Measurements from ENCODE around the gene ARAP2. TPM values are rescaled to one million over a fixed set of nuclear protein-coding genes. Genes with fewer than 3 reads are reported as not detected.
A peak's percentile ranks its signal among the peaks of the same experiment; 100 is the strongest.

ARAP2 gene
- total RNA-seq, 1 donor from 2014 or later: 26.0 TPM

- intact Hi-C loops (cut with DNase I): no loop called here
- DNase-seq (ENCODE audit: low spot score): no peak
- ATAC-seq: no peak
Measured at GRCh38 chr4:36264207-36264826, 20.0 kb upstream of the ARAP2 start.

- ATAC-seq: no peak
- no peak for DNase-seq (ENCODE audit: low spot score)
- intact Hi-C loops (cut with DNase I): no loop called here
Measured at GRCh38 chr4:36260731-36261130, 16.4 kb upstream of the ARAP2 start.

- DNase-seq (ENCODE audit: low spot score): no peak
- intact Hi-C loops (cut with DNase I): no loop called here
- peak; percentile 66 for ATAC-seq
Measured at GRCh38 chr4:36256398-36256891, 12.1 kb upstream of the ARAP2 start.

- DNase-seq (ENCODE audit: low spot score) (no peak), ATAC-seq (no peak)
- intact Hi-C loops (cut with DNase I): no loop called here
Measured at GRCh38 chr4:36255577-36255976, 11.3 kb upstream of the ARAP2 start.

GRCh38 chr4:36254371-36254770 lies 10.1 kb upstream of the ARAP2 start:
- DNase-seq (ENCODE audit: low spot score): no peak
- no peak for ATAC-seq
- intact Hi-C loops (cut with DNase I): no loop called here

GRCh38 chr4:36251983-36252382 lies 7.7 kb upstream of the ARAP2 start:
- no peak for ATAC-seq
- intact Hi-C loops (cut with DNase I): no loop called here

GRCh38 chr4:36249610-36250009 lies 5.3 kb upstream of the ARAP2 start:
- DNase-seq (ENCODE audit: low spot score) (no peak), ATAC-seq (no peak)
- intact Hi-C loops (cut with DNase I): no loop called here

More at GRCh38 chr4:36251983-36252382, 7.7 kb upstream of the ARAP2 start:
- DNase-seq (ENCODE audit: low spot score): no peak

- peak; percentile 67 for DNase-seq (ENCODE audit: low spot score)
- peak; percentile 65 for ATAC-seq
- intact Hi-C loops (cut with DNase I): no loop called here
Measured at GRCh38 chr4:36243355-36244256, 708 bp downstream of the ARAP2 start.

- intact Hi-C loops (cut with DNase I): no loop called here
- ATAC-seq (no peak), DNase-seq (ENCODE audit: low spot score) (no peak)
Measured at GRCh38 chr4:36242629-36243354, 1.5 kb downstream of the ARAP2 start.

GRCh38 chr4:36241771-36242170 lies 2.5 kb downstream of the ARAP2 start:
- DNase-seq (ENCODE audit: low spot score) (no peak), ATAC-seq (peak; percentile 59)
- intact Hi-C loops (cut with DNase I): no loop called here

- intact Hi-C loops (cut with DNase I): no loop called here
- no peak for ATAC-seq
Measured at GRCh38 chr4:36237366-36238313, 6.7 kb downstream of the ARAP2 start.

GRCh38 chr4:36236159-36236558 lies 8.2 kb downstream of the ARAP2 start:
- no peak for DNase-seq (ENCODE audit: low spot score)
- no peak for ATAC-seq
- intact Hi-C loops (cut with DNase I): no loop called here

More at GRCh38 chr4:36237366-36238313, 6.7 kb downstream of the ARAP2 start:
- no peak for DNase-seq (ENCODE audit: low spot score)

- ATAC-seq (no peak), DNase-seq (ENCODE audit: low spot score) (no peak)
- intact Hi-C loops (cut with DNase I): no loop called here
Measured at GRCh38 chr4:36235306-36235705, 9.0 kb downstream of the ARAP2 start.

- no peak for ATAC-seq
- intact Hi-C loops (cut with DNase I): no loop called here
Measured at GRCh38 chr4:36233567-36234266, 10.6 kb downstream of the ARAP2 start.

GRCh38 chr4:36230534-36230933 lies 13.8 kb downstream of the ARAP2 start:
- ATAC-seq: no peak
- no peak for DNase-seq (ENCODE audit: low spot score)
- intact Hi-C loops (cut with DNase I): no loop called here

More at GRCh38 chr4:36233567-36234266, 10.6 kb downstream of the ARAP2 start:
- no peak for DNase-seq (ENCODE audit: low spot score)

GRCh38 chr4:36227913-36228312 lies 16.4 kb downstream of the ARAP2 start:
- DNase-seq (ENCODE audit: low spot score): no peak
- no peak for ATAC-seq
- intact Hi-C loops (cut with DNase I): no loop called here

- no peak for ATAC-seq
- DNase-seq (ENCODE audit: low spot score): no peak
- intact Hi-C loops (cut with DNase I): no loop called here
Measured at GRCh38 chr4:36226430-36227227, 17.7 kb downstream of the ARAP2 start.
